PC-9 (cell line): ENCODE measurements around the gene KRTAP6-2. TPM values are rescaled to one million over a fixed set of nuclear protein-coding genes. Genes with fewer than 3 reads are reported as not detected.

Source experiments
- BruUV-seq: library from RNA; stranded (reverse); fragments of 400-500 nt; replicated peaks from 2 replicates; lab custom pipeline; 2021; lab: Mats Ljungman, UMichigan
- CTCF ChIA-PET: fragments of 300-600 bp; sonication (Branson Sonifier 250); formaldehyde crosslinking; loops from one replicate; lab custom pipeline; 2022; ENCODE audit warnings: antibody characterized with exemption; lab: Charles Lee
- POLR2A ChIA-PET: fragments of 300-600 bp; sonication (Branson Sonifier 250); formaldehyde crosslinking; loops from one replicate; lab custom pipeline; 2022; ENCODE audit warnings: antibody characterized with exemption; ENCODE audit not compliant: unreplicated experiment; lab: Charles Lee
- DNase-seq, 2 experiments: peaks; one replicate each; pipeline versions ENCODE4 v3.0.0 to v3.0.0-alpha.2; 2015 to 2022; ENCODE audit warnings: mixed read lengths in 1 of 2
- H2AFZ ChIP-seq: fragments of 200-600 bp; sonication (generic); 2 replicates; pipeline ENCODE4 v1.8.1; 2017; ENCODE audit warnings: antibody characterized with exemption
- H3F3A ChIP-seq: fragments of 200-600 bp; sonication (generic); 2 replicates; pipeline ENCODE4 v1.8.1; 2017; ENCODE audit warnings: antibody characterized with exemption, mild to moderate bottlenecking, low read depth; ENCODE audit not compliant: insufficient read depth
- H3K27ac ChIP-seq: fragments of 200-600 bp; sonication (generic); 2 replicates; pipeline ENCODE4 v1.6.1; 2016; ENCODE audit warnings: mixed run types
- H3K27me3 ChIP-seq: fragments of 200-600 bp; sonication (generic); 2 replicates; pipeline ENCODE4 v1.6.1; 2016; ENCODE audit warnings: low read depth, mixed run types; ENCODE audit not compliant: insufficient read depth
- H3K36me3 ChIP-seq: fragments of 200-600 bp; sonication (generic); 2 replicates; pipeline ENCODE4 v1.6.1; 2016; ENCODE audit warnings: low read depth, mixed run types
- H3K4me1 ChIP-seq: fragments of 200-600 bp; sonication (generic); replicated peaks from 2 replicates; pipeline ENCODE4 v1.6.1; 2016; ENCODE audit warnings: mixed run types; ENCODE audit not compliant: insufficient read depth
- H3K4me2 ChIP-seq: fragments of 200-600 bp; sonication (generic); 2 replicates; pipeline ENCODE4 v1.6.1; 2017; ENCODE audit warnings: mixed run types
- H3K4me3 ChIP-seq: fragments of 200-600 bp; sonication (generic); 2 replicates; pipeline ENCODE4 v1.6.1; 2016; ENCODE audit warnings: mixed run types
- H3K79me2 ChIP-seq: fragments of 200-600 bp; sonication (generic); 2 replicates; pipeline ENCODE4 v1.6.1; 2017; ENCODE audit warnings: low read depth, mixed run types
- H3K9me2 ChIP-seq: fragments of 200-600 bp; sonication (generic); 2 replicates; pipeline ENCODE4 v1.8.1; 2017; ENCODE audit warnings: mild to moderate bottlenecking; ENCODE audit not compliant: insufficient read depth
- H3K9me3 ChIP-seq: fragments of 200-600 bp; sonication (generic); 2 replicates; pipeline ENCODE4 v1.8.1; 2016; ENCODE audit warnings: low read depth; ENCODE audit not compliant: insufficient read depth
- H4K20me1 ChIP-seq: fragments of 200-600 bp; sonication (generic); 2 replicates; pipeline ENCODE4 v1.8.1; 2017; ENCODE audit not compliant: insufficient read depth
- CTCF ChIP-seq: fragments of 200-600 bp; sonication (generic); conservative IDR thresholded peaks from 2 replicates; pipeline ENCODE4 v1.6.1; 2017; ENCODE audit warnings: mixed run types, antibody characterized with exemption, mild to moderate bottlenecking, moderate library complexity
- EZH2 ChIP-seq: fragments of 200-600 bp; sonication (generic); IDR thresholded peaks from 2 replicates; pipeline ENCODE4 v1.8.0; 2017; ENCODE audit warnings: antibody characterized with exemption, low read depth
- intact Hi-C: fragments of 100-400 bp; cut with micrococcal nuclease; formaldehyde crosslinking; loops from one replicate; pipeline ENCODE4 v1.10.0; 2022; ENCODE audit not compliant: unreplicated experiment
- total RNA-seq: library from RNA; stranded (reverse); gene quantifications from 2 replicates; pipeline ENCODE4 v1.2.3, GENCODE V29; 2021

KRTAP6-2 gene
- total RNA-seq, 1 experiment from 2014 or later = not detected

GRCh38 chr21:30600787-30601186, 2.1 kb upstream of the KRTAP6-2 start, which contains the start of gene KRTAP22-1:
Gene KRTAP22-1 (plus strand): TSS chr21:30601087.
- BruUV-seq = no TSS peak
- Histone ChIP-seq H3K79me2 (no peaks in the 10 kb centered on the region), H3K27ac (no peak within 1 kb of the TSS), H4K20me1 (no peaks in the 10 kb centered on the region), H2AFZ (no peak within 1 kb of the TSS), H3K4me1 (no peaks in the 10 kb centered on the region), H3K4me2 (no peak within 1 kb of the TSS), H3K27me3 (no peaks in the 10 kb centered on the region), H3K36me3 (no peaks in the 10 kb centered on the region), H3F3A (no peaks in the 10 kb centered on the region), H3K9me3 (no peaks in the 10 kb centered on the region), H3K9me2 (no peaks in the 10 kb centered on the region), H3K4me3 (no peak within 1 kb of the TSS)
- TF ChIP-seq EZH2 (no peak), CTCF (no peak)
- ChIA-PET CTCF (no interaction called here), POLR2A (no interaction called here)
- DNase-seq = no peak
- intact Hi-C loops = no loop called here

DNA sequence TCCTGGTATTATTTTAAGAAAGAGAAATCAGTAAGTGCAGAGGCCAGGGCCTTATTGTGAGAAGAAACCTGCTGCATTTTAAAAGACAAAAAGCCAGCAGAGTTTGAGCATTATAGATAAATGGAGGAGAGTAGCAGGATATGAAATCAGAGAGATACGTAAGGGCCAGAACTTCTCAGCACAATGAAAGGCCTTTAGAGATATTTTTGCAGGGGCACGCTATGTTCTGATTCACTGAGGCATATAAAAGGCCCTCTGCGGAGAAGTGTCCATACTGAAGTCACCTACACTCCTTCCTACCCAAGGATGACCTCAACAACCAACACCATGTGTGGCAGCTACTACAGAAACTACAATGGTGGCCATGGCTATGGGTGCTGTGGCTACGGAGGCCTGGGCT, 6.6 kb downstream of the KRTAP6-2 start, which contains the start of gene KRTAP6-3:
KRTAP6-3 (plus strand) TSS at position 301 of the 400 bp plus-strand sequence; CDS start at position 307, 6 bp downstream.
- Histone ChIP-seq H4K20me1 (no peaks in the 10 kb centered on the region), H3K4me3 (no peak within 1 kb of the TSS), H3K36me3 (no peaks in the 10 kb centered on the region), H3K27me3 (no peaks in the 10 kb centered on the region), H3K9me2 (no peaks in the 10 kb centered on the region), H3K4me1 (no peaks in the 10 kb centered on the region), H3F3A (no peaks in the 10 kb centered on the region), H3K27ac (no peak within 1 kb of the TSS), H3K79me2 (no peaks in the 10 kb centered on the region), H3K4me2 (no peak within 1 kb of the TSS), H3K9me3 (no peaks in the 10 kb centered on the region), H2AFZ (no peak within 1 kb of the TSS)
- DNase-seq = no peak
- intact Hi-C loops = no loop called here
- ChIA-PET POLR2A (no interaction called here), CTCF (no interaction called here)
- TF ChIP-seq CTCF (no peak), EZH2 (no peak)
- no TSS peak for BruUV-seq

DNA sequence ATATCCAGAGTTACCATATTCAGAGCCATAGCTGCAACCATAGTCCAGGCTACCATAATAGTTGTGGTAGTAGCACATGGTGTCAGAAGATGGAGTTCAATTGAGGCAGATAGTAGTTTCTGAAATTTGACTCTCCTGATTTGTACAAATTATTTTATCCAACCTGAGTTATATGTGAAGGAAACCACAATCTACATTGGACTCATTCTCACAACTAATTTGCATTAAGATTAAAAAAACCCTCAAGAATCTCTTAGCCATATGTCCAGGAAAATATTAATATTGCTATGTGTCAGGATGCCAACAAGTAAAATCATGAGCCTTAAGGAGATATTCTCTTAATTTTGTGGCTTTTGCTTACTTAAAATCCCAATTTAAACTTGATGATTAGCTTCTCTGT, 8.4 kb downstream of the KRTAP6-2 start, which contains the start of gene KRTAP22-2:
KRTAP22-2 (minus strand) TSS at position 101 of the 400 bp plus-strand sequence.
- no peak within 1 kb of the TSS for H3K4me2 ChIP-seq
- H3K36me3 ChIP-seq = no peaks in the 10 kb centered on the region
- no peaks in the 10 kb centered on the region for H3K79me2 ChIP-seq
- no peaks in the 10 kb centered on the region for H3K9me2 ChIP-seq
- H3K9me3 ChIP-seq = no peaks in the 10 kb centered on the region
- no peaks in the 10 kb centered on the region for H3F3A ChIP-seq
- H3K4me3 ChIP-seq = no peak within 1 kb of the TSS
- no peaks in the 10 kb centered on the region for H3K4me1 ChIP-seq
- CTCF ChIA-PET = no interaction called here
- POLR2A ChIA-PET = no interaction called here
- H2AFZ ChIP-seq = no peak within 1 kb of the TSS
- BruUV-seq = no TSS peak
- TF ChIP-seq CTCF (no peak), EZH2 (no peak)
- intact Hi-C loops = no loop called here
- no peak for DNase-seq
- no peak within 1 kb of the TSS for H3K27ac ChIP-seq
- no peaks in the 10 kb centered on the region for H4K20me1 ChIP-seq
- H3K27me3 ChIP-seq = no peaks in the 10 kb centered on the region
